Hair follicular keratinocyte (primary cell): Measurements from ENCODE around the gene ETAA1. TPM values are rescaled to one million over a fixed set of nuclear protein-coding genes. Genes with fewer than 3 reads are reported as not detected.

Source experiments
- total RNA-seq: library from RNA; depleted of rRNA; stranded (reverse); fragments of >200 nt; gene quantifications from 2 replicates; pipeline ENCODE4 v1.2.3, GENCODE V29; 2015

Gene ETAA1
- 14.0 and 14.1 TPM in 2 replicates for total RNA-seq

DNA sequence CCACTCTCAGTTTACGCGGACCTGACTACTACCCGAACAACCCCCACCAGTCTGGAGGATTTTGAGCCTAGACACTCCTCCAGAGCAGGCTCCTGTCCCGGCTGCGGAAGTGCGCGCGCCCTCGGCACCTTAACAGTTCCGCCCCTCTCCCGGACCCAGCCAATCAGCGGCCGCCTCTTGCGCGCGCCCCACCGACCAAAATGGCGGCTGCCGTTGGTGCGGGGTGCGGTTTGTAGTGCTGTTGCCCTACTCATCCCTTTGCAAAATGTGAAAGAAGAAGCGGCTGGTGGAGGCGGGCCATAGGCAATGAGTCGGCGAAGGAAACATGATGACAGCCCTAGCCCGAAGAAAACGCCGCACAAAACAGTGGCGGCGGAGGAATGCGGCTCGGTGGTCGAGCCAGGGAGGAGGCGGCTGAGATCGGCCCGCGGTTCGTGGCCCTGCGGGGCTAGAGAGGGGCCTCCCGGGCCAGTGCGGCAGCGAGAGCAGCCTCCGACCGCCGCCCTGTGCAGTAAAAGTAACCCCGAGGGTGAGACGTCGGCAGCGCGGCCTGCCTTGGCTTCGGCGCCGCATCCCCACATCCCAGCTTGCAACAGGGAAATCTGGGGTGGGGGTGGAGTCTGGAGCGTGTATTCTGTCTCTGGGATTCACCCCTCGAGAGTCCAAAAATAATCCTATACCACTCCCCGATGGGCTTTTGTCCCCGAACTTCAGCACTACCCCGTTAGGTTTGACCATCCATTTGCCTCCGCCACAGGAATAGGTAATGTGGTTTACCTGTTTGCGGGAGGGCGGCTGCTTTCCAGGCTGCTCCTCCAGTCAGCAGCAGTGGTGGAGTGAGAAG, at the start of gene ETAA1:
TSS of gene ETAA1 (plus strand) at position 191 of the 844 bp plus-strand sequence. CDS start at position 307, 116 bp downstream.

